GM12878 (cell line): ENCODE data around the gene CHRNA9. TPM values are rescaled to one million over a fixed set of nuclear protein-coding genes. Genes with fewer than 3 reads are reported as not detected.

Source experiments
- ATAC-seq: fragments of 200-7000 bp; cut with Tn5 transposase; 3 replicates; pipeline ENCODE4 v1.9.1; 2020; ENCODE audit warnings: mild to moderate bottlenecking, moderate library complexity
- BruUV-seq: library from RNA; stranded (reverse); fragments of 400-500 nt; replicated peaks from 2 replicates; lab custom pipeline; 2021; lab: Mats Ljungman, UMichigan
- CTCF ChIA-PET: fragments of 300-600 bp; sonication (Branson Sonifier 250); formaldehyde crosslinking; extraction: SDS; loops from one replicate; lab custom pipeline; 2021; ENCODE audit warnings: inconsistent platforms; lab: Yijun Ruan, JAX
- POLR2A ChIA-PET: fragments of 350-600 bp; formaldehyde crosslinking; extraction: SDS; loops from one replicate; lab custom pipeline; 2021; ENCODE audit warnings: inconsistent platforms; lab: Charles Lee
- RAD21 ChIA-PET: fragments of 300-600 bp; sonication (Branson Sonifier 250); formaldehyde crosslinking; loops from one replicate; lab custom pipeline; 2023; ENCODE audit warnings: antibody characterized with exemption; ENCODE audit not compliant: unreplicated experiment; lab: Charles Lee
- SMC1A ChIA-PET: fragments of 300-600 bp; sonication (Branson Sonifier 250); formaldehyde crosslinking; loops from one replicate; lab custom pipeline; 2023; ENCODE audit not compliant: unreplicated experiment, uncharacterized antibody; lab: Charles Lee
- DNase-seq: peaks from one replicate; pipeline ENCODE4 v3.0.0-alpha.2; 2011; ENCODE audit warnings: low read depth, low spot score
- FAIRE-seq: peaks from 3 replicates; lab custom pipeline; 2011; peaks lifted over from hg19 to GRCh38; lab: Jason Lieb, UNC
- H2AFZ ChIP-seq: 2 replicates; pipeline ENCODE4 v1.6.0; 2011; ENCODE audit warnings: low read depth, low read length, control low read depth; ENCODE audit not compliant: control insufficient read depth
- H3K27ac ChIP-seq: 2 replicates; pipeline ENCODE4 v1.5.1; 2011; ENCODE audit warnings: control low read depth; ENCODE audit not compliant: control insufficient read depth, insufficient read depth
- H3K27me3 ChIP-seq, 2 experiments: replicated peaks in 1 of 2; 2 replicates each; pipeline versions ENCODE4 v1.6.0 to v1.6.1; 2011; ENCODE audit warnings: low read length in 1 of 2; ENCODE audit not compliant: control insufficient read depth in 2 of 2, insufficient read depth in 2 of 2
- H3K36me3 ChIP-seq, 2 experiments: 2 replicates each; pipeline ENCODE4 v1.5.1; 2011; ENCODE audit warnings: low read length in 1 of 2; ENCODE audit not compliant: control insufficient read depth in 2 of 2, insufficient read depth in 2 of 2
- H3K4me1 ChIP-seq: 2 replicates; pipeline ENCODE4 v1.6.1; 2011; ENCODE audit warnings: mild to moderate bottlenecking, low read length, moderate library complexity, mixed read lengths; ENCODE audit not compliant: control insufficient read depth, insufficient read depth
- H3K4me2 ChIP-seq: 2 replicates; pipeline ENCODE4 v1.6.0; 2011; ENCODE audit warnings: control low read depth; ENCODE audit not compliant: control insufficient read depth, insufficient read depth
- H3K4me3 ChIP-seq: fragments of 200-600 bp; sonication (generic); 2 replicates; pipeline ENCODE4 v1.5.1; 2016
- H3K79me2 ChIP-seq: 2 replicates; pipeline ENCODE4 v1.6.0; 2011; ENCODE audit warnings: low read length; ENCODE audit not compliant: control insufficient read depth, insufficient read depth
- H3K9ac ChIP-seq: 2 replicates; pipeline ENCODE4 v1.8.0; 2011; ENCODE audit warnings: low read length, control low read depth, mixed read lengths; ENCODE audit not compliant: control insufficient read depth, insufficient read depth
- H3K9me3 ChIP-seq: replicated peaks from 3 replicates; pipeline ENCODE4 v1.5.1; 2011; ENCODE audit warnings: mild to moderate bottlenecking, low read length; ENCODE audit not compliant: control insufficient read depth, insufficient read depth
- H4K20me1 ChIP-seq: 2 replicates; pipeline ENCODE4 v1.6.0; 2011; ENCODE audit not compliant: control insufficient read depth, insufficient read depth
- BACH1 ChIP-seq: fragments of 450-650 bp; IDR thresholded peaks from 2 replicates; pipeline ENCODE4 v1.6.1; 2017; ENCODE audit warnings: mild to moderate bottlenecking, borderline replicate concordance
- BHLHE40 ChIP-seq, 2 experiments: fragments of 450-650 bp in 1 of 2; IDR thresholded peaks; 2 replicates each; pipeline ENCODE4 v1.6.1; 2011 to 2017; ENCODE audit warnings: low read depth in 2 of 2, borderline replicate concordance in 1 of 2, improper control_type of control experiment in 1 of 2, low read length in 1 of 2, mild to moderate bottlenecking in 1 of 2
- CHD2 ChIP-seq: IDR thresholded peaks from 2 replicates; pipeline ENCODE4 v1.6.1; 2011; ENCODE audit warnings: low read depth, low read length, improper control_type of control experiment, borderline replicate concordance
- DPF2 ChIP-seq: fragments of 450-650 bp; IDR thresholded peaks from 2 replicates; pipeline ENCODE4 v1.6.1; 2017; ENCODE audit warnings: mild to moderate bottlenecking
- EZH2 ChIP-seq: IDR thresholded peaks from 2 replicates; pipeline ENCODE4 v1.6.1; 2012; ENCODE audit warnings: low read depth, mild to moderate bottlenecking, control low read depth, inconsistent platforms, low read length, borderline replicate concordance; ENCODE audit not compliant: control insufficient read depth
- FOS ChIP-seq: IDR thresholded peaks from 3 replicates; pipeline ENCODE4 v1.6.1; 2011; ENCODE audit warnings: borderline replicate concordance; ENCODE audit not compliant: insufficient read length; ENCODE audit errors: extremely low read depth
- HDAC6 ChIP-seq: fragments of 200-600 bp; sonication (generic); IDR thresholded peaks from one replicate; pipeline ENCODE4 v1.8.0; 2017; ENCODE audit warnings: antibody characterized with exemption; ENCODE audit not compliant: unreplicated experiment
- JUND ChIP-seq: IDR thresholded peaks from 2 replicates; pipeline ENCODE4 v1.6.1; 2012; ENCODE audit warnings: low read depth, mild to moderate bottlenecking, low read length, improper control_type of control experiment, moderate library complexity
- MXI1 ChIP-seq: fragments of 150-350 bp; IDR thresholded peaks from 2 replicates; pipeline ENCODE4 v1.6.1; 2011; ENCODE audit warnings: low read depth, mild to moderate bottlenecking, inconsistent platforms, low read length, improper control_type of control experiment
- NFYA ChIP-seq: IDR thresholded peaks from 2 replicates; pipeline ENCODE4 v1.6.1; 2011; ENCODE audit warnings: low read depth, mild to moderate bottlenecking, low read length, improper control_type of control experiment, borderline replicate concordance
- PAX8 ChIP-seq: fragments of 450-650 bp; IDR thresholded peaks from 2 replicates; pipeline ENCODE4 v1.6.1; 2017; ENCODE audit warnings: mild to moderate bottlenecking, moderate library complexity
- SMAD1 ChIP-seq: fragments of 450-650 bp; IDR thresholded peaks from 2 replicates; pipeline ENCODE4 v1.6.1; 2018; ENCODE audit warnings: mild to moderate bottlenecking, low read depth; ENCODE audit not compliant: partially characterized antibody
- SREBF1 ChIP-seq: IDR thresholded peaks from 2 replicates; pipeline ENCODE4 v1.6.1; 2012; ENCODE audit warnings: mild to moderate bottlenecking, low read length
- STAT1 ChIP-seq: fragments of 450-650 bp; conservative IDR thresholded peaks from 2 replicates; pipeline ENCODE4 v1.6.1; 2014; ENCODE audit warnings: antibody characterized with exemption, mild to moderate bottlenecking
- STAT3 ChIP-seq: IDR thresholded peaks from 2 replicates; pipeline ENCODE4 v1.6.1; 2011; ENCODE audit warnings: low read depth, low read length, improper control_type of control experiment
- SUZ12 ChIP-seq: fragments of 200-600 bp; sonication (generic); IDR thresholded peaks from one replicate; pipeline ENCODE4 v1.6.1; 2018; ENCODE audit warnings: antibody characterized with exemption, mild to moderate bottlenecking; ENCODE audit not compliant: unreplicated experiment
- TBL1XR1 ChIP-seq: IDR thresholded peaks from 2 replicates; pipeline ENCODE4 v1.6.1; 2012; ENCODE audit warnings: low read depth, low read length, improper control_type of control experiment
- USF2 ChIP-seq: IDR thresholded peaks from 2 replicates; pipeline ENCODE4 v1.6.1; 2011; ENCODE audit warnings: low read depth, low read length, improper control_type of control experiment, borderline replicate concordance
- YBX1 ChIP-seq: fragments of 450-650 bp; IDR thresholded peaks from 2 replicates; pipeline ENCODE4 v1.6.1; 2016; ENCODE audit warnings: antibody characterized with exemption
- ZNF217 ChIP-seq: fragments of 450-650 bp; IDR thresholded peaks from 2 replicates; pipeline ENCODE4 v1.6.1; 2017; ENCODE audit warnings: antibody characterized with exemption, mild to moderate bottlenecking
- WGBS: methylation state at CpG from one replicate; pipeline ENCODE4 v1.1.6; 2016; ENCODE audit warnings: low lambda C conversion rate; ENCODE audit not compliant: insufficient replicate concordance, insufficient coverage; ENCODE audit errors: missing lambda C conversion rate; 5-methylcytosine and 5-hydroxymethylcytosine counted together
- in situ Hi-C: fragments of 300-500 bp; cut with MboI; formaldehyde crosslinking; loops from 9 replicates; pipeline ENCODE4 v1.14.3; 2018; ENCODE audit warnings: mixed read lengths
- intact Hi-C: fragments of 100-400 bp; cut with micrococcal nuclease; formaldehyde crosslinking; loops from one replicate; pipeline ENCODE4 v1.14.2; 2022; ENCODE audit not compliant: unreplicated experiment
- polyA plus RNA-seq, 11 experiments: library from polyadenylated mRNA; depleted of rRNA in 4 of 11; unstranded in 6 of 11; stranded (reverse) in 5 of 11; fragments of >200 nt; fragmentation: Nextera tagmentation in 4 of 11; fragmentation: Illumina TruSeq in 1 of 11; extraction: Ambion mirVana in 4 of 11; extraction: Trizol in 1 of 11; gene quantifications; 1 replicate in 1 of 11; 2 replicates in 10 of 11; pipeline versions ENCODE4 v1.2.1 to v1.2.3, GENCODE V29; 2011 to 2016; ENCODE audit warnings: inconsistent platforms in 2 of 11, missing spikeins in 2 of 11, low read depth in 1 of 11
- total RNA-seq, 4 experiments: library from RNA; depleted of rRNA in 3 of 4; stranded (reverse); fragments of >200 nt in 3 of 4; fragmentation: Illumina TruSeq in 1 of 4; extraction: Trizol in 1 of 4; gene quantifications; 2 replicates each; pipeline versions ENCODE4 v1.2.1 to v1.2.3, GENCODE V29; 2013 to 2021

CHRNA9 gene
- total and polyA plus RNA-seq, 10 of the 15 experiments (the other 5 are each of a cell fraction or from before 2014, with no cell fraction given), result 0.05 to 0.09 (median 0.08) TPM; not detected in 7

GRCh38 chr4:40285692-40286091 is 49.4 kb upstream of the CHRNA9 start:
- CTCF ChIA-PET, result interaction anchor here (0.6 to 1.2 kb wide), 4 partner anchors 13 to 637 kb away, joined by 3 read pairs; no protein-coding TSS in a partner anchor
- intact Hi-C loops (no loop called here), in situ Hi-C loops (no loop called here)
- DNase-seq, result no peak
- BruUV-seq, result no TSS peak
- Histone ChIP-seq H4K20me1 (no peaks in the 10 kb centered on the region), H3K4me3 (no peak overlapping the region), H3K36me3 (no peaks in the 10 kb centered on the region), H3K9me3 (no peaks in the 10 kb centered on the region; the same call in 2 of the 3 replicates), H3K79me2 (no peaks in the 10 kb centered on the region), H3K9ac (no peak overlapping the region), H2AFZ (no peak overlapping the region), H3K4me1 (peaks cover 12% of the 10 kb centered on the region), H3K27ac (no peak overlapping the region), H3K27me3 (no peaks in the 10 kb centered on the region), H3K4me2 (no peak overlapping the region)
- no peak for FAIRE-seq
- TF ChIP-seq SREBF1 (no peak), MXI1 (no peak), SMAD1 (no peak), STAT3 (no peak), FOS (no peak), PAX8 (no peak), EZH2 (no peak), ZNF217 (no peak), YBX1 (no peak)
- no peak for ATAC-seq
- POLR2A ChIA-PET, result no interaction called here
- 88% methylated on average over 5 of the region's 5 CpGs for WGBS
- RAD21 ChIA-PET, result interaction anchor here (1.0 to 1.6 kb wide), 3 partner anchors 16 to 24 kb away, joined by 3 to 4 read pairs (median 3); no protein-coding TSS in a partner anchor
- SMC1A ChIA-PET, result interaction anchor here (0.8 to 1.3 kb wide), 2 partner anchors 66 to 130 kb away, joined by 3 read pairs; no protein-coding TSS in a partner anchor

GRCh38 chr4:40288566-40288965 is 46.6 kb upstream of the CHRNA9 start:
- no peak overlapping the region for H3K9ac ChIP-seq
- H3K4me1 ChIP-seq, result peaks cover 12% of the 10 kb centered on the region
- H3K9me3 ChIP-seq, result no peaks in the 10 kb centered on the region
- no TSS peak for BruUV-seq
- no peak overlapping the region for H3K27ac ChIP-seq
- POLR2A ChIA-PET, result no interaction called here
- no peak overlapping the region for H3K4me3 ChIP-seq
- H3K27me3 ChIP-seq, result no peaks in the 10 kb centered on the region
- H3K4me2 ChIP-seq, result no peak overlapping the region
- no peak for TF ChIP-seq USF2
- no peak for TF ChIP-seq JUND
- no peak for TF ChIP-seq HDAC6
- TF ChIP-seq STAT1, result no peak
- no peak for TF ChIP-seq CHD2
- TF ChIP-seq BACH1, result no peak
- no peak for TF ChIP-seq NFYA
- no peak for TF ChIP-seq TBL1XR1
- no peak for TF ChIP-seq SUZ12
- TF ChIP-seq DPF2, result no peak
- no peak for TF ChIP-seq BHLHE40 (IDR thresholded peaks at IDR 0.05; ENCODE audit: borderline replicate concordance in 1 of 2, low read depth in 2 of 2, low read length in 1 of 2)
- DNase-seq (no peak), FAIRE-seq (no peak), ATAC-seq (no peak)
- WGBS, result 75% methylated on average over 8 of the region's 8 CpGs
- intact Hi-C loops (no loop called here), in situ Hi-C loops (no loop called here)
- H3K36me3 ChIP-seq, result no peaks in the 10 kb centered on the region
- SMC1A ChIA-PET, result interaction anchor here (1.6 to 3.0 kb wide), 6 partner anchors 8 to 89 kb away, joined by 3 to 12 read pairs (median 4); no protein-coding TSS in a partner anchor
- no peaks in the 10 kb centered on the region for H3K79me2 ChIP-seq
- no peaks in the 10 kb centered on the region for H4K20me1 ChIP-seq
- no peak overlapping the region for H2AFZ ChIP-seq
- RAD21 ChIA-PET, result no interaction called here
- CTCF ChIA-PET, result interaction anchor here (0.7 to 1.4 kb wide), 2 partner anchors 37 to 60 kb away, joined by 3 to 4 read pairs; no protein-coding TSS in a partner anchor
